Osteocyte (in vitro differentiated cells): Measurements from ENCODE around the gene PRSS12. TPM values are rescaled to one million over a fixed set of nuclear protein-coding genes. Genes with fewer than 3 reads are reported as not detected.
"Not testable (repeated sequence)": the region's sequence is repeated elsewhere in the genome, so short reads cannot be mapped to it uniquely, and the experiment has no call there.

Source experiments
- DNase-seq: peaks from one replicate; pipeline ENCODE4 v3.0.0; 2021; ENCODE audit warnings: mixed read lengths; ENCODE audit not compliant: unreplicated experiment; ENCODE audit errors: extremely low spot score
- H3K27ac Mint-ChIP-seq: one replicate; pipeline ENCODE4 v1.8.0; 2021; ENCODE audit warnings: mild to moderate bottlenecking, mixed read lengths; ENCODE audit not compliant: unreplicated experiment
- H3K27me3 Mint-ChIP-seq: one replicate; pipeline ENCODE4 v1.8.0; 2021; ENCODE audit warnings: mixed read lengths; ENCODE audit not compliant: unreplicated experiment
- H3K36me3 Mint-ChIP-seq: one replicate; pipeline ENCODE4 v1.8.0; 2021; ENCODE audit warnings: mixed read lengths; ENCODE audit not compliant: unreplicated experiment
- H3K4me1 Mint-ChIP-seq: one replicate; pipeline ENCODE4 v1.8.0; 2021; ENCODE audit warnings: mixed read lengths; ENCODE audit not compliant: unreplicated experiment
- H3K4me3 Mint-ChIP-seq: one replicate; pipeline ENCODE4 v1.8.0; 2021; ENCODE audit warnings: mild to moderate bottlenecking, moderate library complexity, mixed read lengths; ENCODE audit not compliant: unreplicated experiment
- H3K9me3 Mint-ChIP-seq: one replicate; pipeline ENCODE4 v1.8.0; 2021; ENCODE audit warnings: mixed read lengths; ENCODE audit not compliant: unreplicated experiment
- CTCF ChIP-seq: fragments of 200-600 bp; sonication (generic); IDR thresholded peaks from 2 replicates; pipeline ENCODE4 v1.5.0; 2021; ENCODE audit warnings: antibody characterized with exemption, mild to moderate bottlenecking, moderate library complexity
- long read RNA-seq: library from polyadenylated mRNA; unstranded; transcript quantifications from one replicate; pipeline ENCODE4 v2.0.0, GENCODE V29; 2021
- total RNA-seq: library from RNA; stranded (reverse); gene quantifications from 2 replicates; pipeline ENCODE4 v1.2.1, GENCODE V29; 2021

Gene PRSS12
- total RNA-seq, result 15.3 and 19.2 TPM in 2 replicates
- long read RNA-seq, full-length matches to known transcripts, result 1 of 5 reads
- long read RNA-seq, partial matches to known transcripts, result 3 of 5 reads
- long read RNA-seq, other reads (novel, unspliced or antisense), result 1 of 5 reads

GRCh38 chr4:118352843-118353533 lies at the start of gene PRSS12:
Gene PRSS12, minus strand, starts transcription at chr4:118353003. Its CDS starts 283 bp downstream, at chr4:118352720.
- peak; percentile 92 for TF ChIP-seq CTCF
- Mint-ChIP-seq H3K4me1 (peaks cover 36% of the 10 kb centered on the region), H3K4me3 (peak within 1 kb of the TSS; percentile 75), H3K27me3 (no peaks in the 10 kb centered on the region), H3K27ac (peak within 1 kb of the TSS; percentile 75), H3K36me3 (no peaks in the 10 kb centered on the region), H3K9me3 (no peaks in the 10 kb centered on the region)
- peak; percentile 94 for DNase-seq

GRCh38 chr4:118400356-118400755 lies 47.6 kb upstream of the PRSS12 start:
- no peak for DNase-seq
- Mint-ChIP-seq H3K36me3 (no peaks in the 10 kb centered on the region), H3K4me3 (no peak overlapping the region), H3K27ac (no peak overlapping the region), H3K27me3 (no peaks in the 10 kb centered on the region), H3K9me3 (peaks cover 6% of the 10 kb centered on the region), H3K4me1 (peaks cover 8% of the 10 kb centered on the region)
- TF ChIP-seq CTCF, result no peak

- not testable (repeated sequence) for H3K4me3 Mint-ChIP-seq, H3K9me3 Mint-ChIP-seq, H3K27ac Mint-ChIP-seq, H3K27me3 Mint-ChIP-seq, DNase-seq, H3K36me3 Mint-ChIP-seq
- peaks cover 13% of the 10 kb centered on the region for H3K4me1 Mint-ChIP-seq
Measured at GRCh38 chr4:118399883-118400282, 47.1 kb upstream of the PRSS12 start.

GRCh38 chr4:118398226-118399090 lies 45.7 kb upstream of the PRSS12 start:
- Mint-ChIP-seq H3K27ac (no peak overlapping the region), H3K27me3 (no peaks in the 10 kb centered on the region), H3K9me3 (no peaks in the 10 kb centered on the region), H3K36me3 (no peaks in the 10 kb centered on the region), H3K4me1 (peaks cover 15% of the 10 kb centered on the region), H3K4me3 (no peak overlapping the region)
- no peak for DNase-seq
- no peak for TF ChIP-seq CTCF

- DNase-seq, result no peak
- Mint-ChIP-seq H3K4me1 (peaks cover 15% of the 10 kb centered on the region), H3K27me3 (no peaks in the 10 kb centered on the region), H3K4me3 (no peak overlapping the region), H3K27ac (peak overlapping the region; percentile 67), H3K9me3 (peaks cover 3% of the 10 kb centered on the region), H3K36me3 (no peaks in the 10 kb centered on the region)
- TF ChIP-seq CTCF, result no peak
Measured at GRCh38 chr4:118397623-118397979, 44.8 kb upstream of the PRSS12 start.
